Aorta (tissue), 5 donors: ENCODE measurements around the gene CERS1. TPM values are rescaled to one million over a fixed set of nuclear protein-coding genes. Genes with fewer than 3 reads are reported as not detected.
A peak's percentile ranks its signal among the peaks of the same experiment; 100 is the strongest.
"Not testable (repeated sequence)": the region's sequence is repeated elsewhere in the genome, so short reads cannot be mapped to it uniquely, and the experiment has no call there.

Experiments
- ATAC-seq: fragments of 200-7000 bp; cut with Tn5 transposase; one replicate; pipeline ENCODE4 v1.9.1; 2022; ENCODE audit warnings: moderate library complexity; ENCODE audit not compliant: low FRiP score
- DNase-seq, 2 donors: peaks; one replicate each; pipeline ENCODE4 v3.0.0-alpha.2; 2020
- H3K27ac ChIP-seq, 2 donors: one replicate each; pipeline ENCODE4 v1.5.1; 2013; ENCODE audit warnings: low read length in 2 of 2, mild to moderate bottlenecking in 2 of 2, moderate library complexity in 2 of 2, control low read depth in 1 of 2, inconsistent platforms in 1 of 2, low read depth in 1 of 2
- H3K27me3 ChIP-seq, 2 donors: one replicate each; pipeline ENCODE4 v1.6.1; 2013; ENCODE audit warnings: control low read depth in 1 of 2, low read length in 1 of 2, mild to moderate bottlenecking in 1 of 2, moderate library complexity in 1 of 2; ENCODE audit not compliant: insufficient read depth in 2 of 2, control insufficient read depth in 1 of 2
- H3K36me3 ChIP-seq, 2 donors: one replicate each; pipeline ENCODE4 v1.6.1; 2013; ENCODE audit warnings: control low read depth in 1 of 2, low read length in 1 of 2, mild to moderate bottlenecking in 1 of 2; ENCODE audit not compliant: insufficient read depth in 2 of 2, control insufficient read depth in 1 of 2
- H3K4me1 ChIP-seq, 2 donors: one replicate each; pipeline ENCODE4 v1.6.1; 2013; ENCODE audit warnings: low read length in 2 of 2, control low read depth in 1 of 2, mild to moderate bottlenecking in 1 of 2, moderate library complexity in 1 of 2; ENCODE audit not compliant: insufficient read depth in 2 of 2, control insufficient read depth in 1 of 2
- H3K4me3 ChIP-seq, 2 donors: one replicate each; pipeline ENCODE4 v1.5.1; 2013; ENCODE audit warnings: low read length in 2 of 2, control low read depth in 1 of 2, mild to moderate bottlenecking in 1 of 2
- H3K9me3 ChIP-seq: one replicate; pipeline ENCODE4 v1.6.1; 2013; ENCODE audit warnings: mild to moderate bottlenecking, low read length; ENCODE audit not compliant: control insufficient read depth
- WGBS, 2 donors: extraction: QIAGEN DNeasy Blood & Tissue Kit; methylation state at CpG; one replicate each; pipeline ENCODE4 v1.1.7; 2013; 5-methylcytosine and 5-hydroxymethylcytosine counted together
- intact Hi-C, 2 donors: fragments of 100-400 bp; cut with DNase I; formaldehyde crosslinking; loops; one replicate each; pipeline versions ENCODE4 v1.14.2 to v1.15.0; 2022
- polyA plus RNA-seq, 2 donors: library from polyadenylated mRNA; stranded (reverse); fragments of 200-250 nt; gene quantifications; one replicate each; pipeline ENCODE4 v1.2.3, GENCODE V29; 2013
- total RNA-seq, 2 donors: library from RNA; stranded (reverse); fragmentation: NEBNext Ultra II Directional; extraction: Animal tissue kit (Norgen Biotek cat#: 25700); gene quantifications; one replicate each; pipeline ENCODE4 v1.2.1, GENCODE V29; 2021
- donor health status: healthy with polysubstance abuse.
- donor health status: Bipolar disorder and iron deficiency.
- donor health status: DM: no; HTN: no; CAD: no.
- donor health status: DM: no; HTN: no; CAD: no.
- donor health status: DM: yes; HTN: yes; CAD: no.

Gene CERS1
- total and polyA plus RNA-seq, 4 donors: 0.49 to 3.3 (median 0.88) TPM

GRCh38 chr19:18921593-18921992 lies 25.6 kb upstream of the CERS1 start:
- intact Hi-C loops: no loop called here
- H3K27me3 ChIP-seq: no peaks in the 10 kb centered on the region
- no peak overlapping the region for H3K27ac ChIP-seq
- 92 to 93% methylated on average over 12 to 17 of the region's 17 CpGs for WGBS, 2 donors
- peak in 1 of 2 donors; percentile 43 for DNase-seq
- ATAC-seq: no peak
- no peak overlapping the region for H3K4me3 ChIP-seq
- no peaks in the 10 kb centered on the region for H3K9me3 ChIP-seq
- H3K36me3 ChIP-seq: peaks cover 0 to 10% of the 10 kb centered on the region in 2 donors
- no peaks in the 10 kb centered on the region for H3K4me1 ChIP-seq

DNA sequence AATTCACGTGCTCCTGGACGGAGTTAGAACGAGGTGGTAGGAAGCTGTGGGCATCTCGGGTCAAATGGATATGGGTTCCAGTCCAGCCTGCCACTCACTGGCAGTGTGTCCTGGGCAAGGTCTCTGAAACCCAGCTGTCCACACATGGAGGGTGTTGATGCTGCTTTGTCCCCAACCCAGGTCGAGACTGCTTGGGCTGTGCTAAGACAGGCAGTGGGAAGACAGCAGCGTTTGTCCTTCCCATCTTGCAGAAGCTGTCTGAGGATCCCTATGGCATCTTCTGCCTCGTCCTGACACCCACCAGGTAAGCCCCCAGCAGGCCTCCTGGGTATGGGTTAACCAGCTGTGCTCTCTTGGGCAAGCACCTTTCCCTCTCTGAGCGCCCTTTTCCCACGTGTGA lies 24.4 kb upstream of the CERS1 start:
- H3K36me3 ChIP-seq: peaks cover 0 to 10% of the 10 kb centered on the region in 2 donors
- no peaks in the 10 kb centered on the region for H3K27me3 ChIP-seq
- no peaks in the 10 kb centered on the region for H3K9me3 ChIP-seq
- intact Hi-C loops: no loop called here
- 56 to 57% methylated on average over 9 of the region's 9 CpGs for WGBS, 2 donors
- H3K4me1 ChIP-seq: no peaks in the 10 kb centered on the region
- ATAC-seq (no peak), DNase-seq (peak in 1 of 2 donors; percentile 37)
- peak overlapping the region in 1 of 2 donors; percentile 84 for H3K4me3 ChIP-seq
- no peak overlapping the region for H3K27ac ChIP-seq

DNA sequence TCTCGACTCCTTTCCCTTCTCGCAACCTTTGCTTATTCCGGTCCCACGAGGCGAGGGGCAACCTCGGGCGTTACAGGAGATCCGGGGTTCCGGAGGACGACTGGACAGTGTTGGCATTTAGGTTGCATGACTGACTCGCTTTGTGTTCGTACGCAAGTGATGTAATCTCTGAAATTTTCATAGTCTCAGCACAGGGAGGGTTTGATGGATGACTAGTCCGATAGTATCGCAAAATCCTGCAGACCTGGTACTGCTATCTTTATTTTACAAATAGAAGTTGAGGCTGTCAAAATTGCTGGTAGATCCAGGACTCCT lies 23.9 kb upstream of the CERS1 start:
- 1% methylated on average over 15 of the region's 15 CpGs for WGBS, 2 donors
- H3K4me1 ChIP-seq: no peaks in the 10 kb centered on the region
- no peaks in the 10 kb centered on the region for H3K9me3 ChIP-seq
- H3K27ac ChIP-seq: no peak overlapping the region
- no peak for DNase-seq
- intact Hi-C loops: loop anchor here in 1 of 2 donors (1.0 kb wide), 2 partner anchors 66 to 349 kb away; partner anchors contain the start of gene UBA52
- H3K4me3 ChIP-seq: peak overlapping the region; percentile 30 to 84
- H3K27me3 ChIP-seq: no peaks in the 10 kb centered on the region
- H3K36me3 ChIP-seq: peaks cover 0 to 10% of the 10 kb centered on the region in 2 donors
- ATAC-seq: no peak

DNA sequence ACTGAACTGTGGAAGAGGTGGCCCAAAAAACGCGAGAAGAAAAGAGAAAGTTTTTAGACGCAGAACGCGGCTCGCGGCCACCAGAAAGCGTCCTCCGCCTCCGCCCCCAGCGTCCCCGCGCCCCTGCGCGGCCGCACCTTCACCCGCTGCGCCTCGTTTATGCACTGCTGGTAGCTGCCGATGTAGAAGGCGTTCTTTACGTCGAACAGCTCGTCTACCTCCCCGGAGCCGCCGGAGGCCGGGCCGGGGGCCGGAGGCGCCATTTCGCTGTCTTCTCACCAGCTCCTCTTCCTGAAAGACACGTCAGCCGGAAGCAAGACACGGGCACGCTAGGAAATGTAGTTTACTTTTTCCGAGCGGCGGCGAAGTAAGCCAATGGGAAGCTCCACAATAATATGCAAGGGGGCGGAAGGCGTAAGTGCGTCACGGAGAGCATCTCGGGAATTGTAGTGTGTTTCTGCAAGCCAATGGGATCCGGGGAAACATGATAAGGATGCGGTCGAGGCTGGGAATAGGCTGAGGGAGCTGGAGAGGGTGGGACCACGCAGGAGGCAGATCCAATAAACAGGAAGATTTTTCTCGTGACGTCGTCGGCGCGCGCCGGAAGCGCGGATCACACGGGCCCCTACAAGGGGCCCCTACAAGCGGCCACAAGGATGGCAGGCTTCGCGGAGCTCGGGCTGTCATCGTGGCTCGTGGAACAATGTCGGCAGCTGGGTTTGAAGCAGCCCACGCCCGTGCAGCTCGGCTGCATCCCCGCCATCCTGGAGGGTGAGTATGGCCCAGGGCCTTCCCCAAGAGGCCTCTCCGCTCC lies 23.3 kb upstream of the CERS1 start, which contains the start of the genes COPE and DDX49:
TSS of gene COPE (minus strand) at position 302 of the 814 bp plus-strand sequence. CDS start at position 263, 39 bp downstream.
TSS of gene DDX49 (plus strand) at position 630 of the 814 bp plus-strand sequence. CDS start at position 657, 27 bp downstream.
- Histone ChIP-seq H3K27ac (peak within 1 kb of the TSS; percentile 15 to 53), H3K4me3 (peak within 1 kb of the TSS; percentile 35 to 91), H3K4me1 (no peaks in the 10 kb centered on the region), H3K36me3 (peaks cover 0 to 5% of the 10 kb centered on the region in 2 donors), H3K9me3 (no peaks in the 10 kb centered on the region), H3K27me3 (no peaks in the 10 kb centered on the region)
- 0% methylated on average over 72 of the region's 72 CpGs for WGBS, 2 donors
- ATAC-seq: peak; percentile 98
- intact Hi-C loops: loop anchor here in 1 of 2 donors (1.0 kb wide), 2 partner anchors 67 to 348 kb away; partner anchors contain the start of gene UBA52
- peak; percentile 99 for DNase-seq

DNA sequence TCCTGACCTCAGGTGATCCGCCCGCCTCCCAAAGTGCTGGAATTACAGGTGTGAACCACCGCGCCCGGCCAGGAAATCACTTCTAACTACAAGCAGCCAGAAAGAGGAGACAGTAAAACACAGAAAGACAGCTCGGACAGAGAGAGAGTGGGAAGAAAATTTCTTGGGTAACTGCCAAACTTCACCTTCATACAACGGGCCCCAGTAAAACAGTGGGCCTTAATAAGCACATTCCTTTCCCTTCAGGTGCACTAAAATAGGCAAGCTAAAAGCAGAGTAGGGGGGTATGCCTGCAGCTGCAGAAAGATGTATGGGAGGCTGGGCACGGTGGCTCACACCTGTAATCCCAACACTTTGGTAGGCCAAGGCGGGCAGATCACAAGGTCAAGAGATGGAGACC lies 21.6 kb upstream of the CERS1 start:
- H3K9me3 ChIP-seq, H3K36me3 ChIP-seq, H3K4me3 ChIP-seq, intact Hi-C loops, ATAC-seq, H3K4me1 ChIP-seq, H3K27ac ChIP-seq, H3K27me3 ChIP-seq: not testable (repeated sequence)
- DNase-seq: peak in 1 of 2 donors; percentile 63
- WGBS, 2 donors: 84 to 88% methylated on average over 9 of the region's 9 CpGs

- Histone ChIP-seq H3K27ac (no peak overlapping the region), H3K4me1 (no peaks in the 10 kb centered on the region), H3K36me3 (no peaks in the 10 kb centered on the region)
Measured at GRCh38 chr19:18915639-18916038, 19.7 kb upstream of the CERS1 start.

GRCh38 chr19:18913466-18913865 lies 17.5 kb upstream of the CERS1 start:
- WGBS, 2 donors: 89 to 95% methylated on average over 5 of the region's 5 CpGs
- intact Hi-C loops: no loop called here
- H3K36me3 ChIP-seq: no peaks in the 10 kb centered on the region
- DNase-seq (no peak), ATAC-seq (no peak)
- no peaks in the 10 kb centered on the region for H3K9me3 ChIP-seq
- H3K27ac ChIP-seq: no peak overlapping the region
- H3K4me3 ChIP-seq: no peak overlapping the region
- no peaks in the 10 kb centered on the region for H3K4me1 ChIP-seq
- no peaks in the 10 kb centered on the region for H3K27me3 ChIP-seq

More at GRCh38 chr19:18915639-18916038, 19.7 kb upstream of the CERS1 start:
- ATAC-seq: no peak
- no peak for DNase-seq
- intact Hi-C loops: no loop called here
- WGBS, 2 donors: 47 to 50% methylated on average over 5 of the region's 5 CpGs
- H3K27me3 ChIP-seq: no peaks in the 10 kb centered on the region
- no peaks in the 10 kb centered on the region for H3K9me3 ChIP-seq
- H3K4me3 ChIP-seq: no peak overlapping the region

DNA sequence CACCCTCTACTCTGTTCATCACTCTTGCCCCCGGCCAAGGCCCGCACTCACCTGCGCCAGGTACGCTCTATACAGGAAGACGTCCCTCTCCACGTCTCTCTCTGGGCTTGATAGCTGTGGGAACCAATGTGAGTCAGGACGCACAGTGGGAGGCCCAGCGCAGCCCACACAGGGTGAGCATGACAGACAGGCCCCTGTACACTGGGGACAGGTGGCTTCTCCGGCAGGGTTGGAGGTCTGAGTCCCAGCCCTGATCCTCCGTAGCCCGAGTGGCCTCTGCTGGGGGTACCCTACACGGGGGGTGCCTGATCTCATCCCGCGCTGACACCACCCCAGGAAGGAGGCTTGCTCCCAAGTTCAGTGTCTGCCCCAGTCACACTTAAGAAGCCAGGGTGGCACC lies 17.0 kb upstream of the CERS1 start:
- H3K4me1 ChIP-seq: no peaks in the 10 kb centered on the region
- H3K27ac ChIP-seq: no peak overlapping the region
- no peak for ATAC-seq
- no peak overlapping the region for H3K4me3 ChIP-seq
- H3K9me3 ChIP-seq: no peaks in the 10 kb centered on the region
- intact Hi-C loops: no loop called here
- no peak for DNase-seq
- H3K27me3 ChIP-seq: no peaks in the 10 kb centered on the region
- no peaks in the 10 kb centered on the region for H3K36me3 ChIP-seq
- WGBS, 2 donors: 95% methylated on average over 14 of the region's 14 CpGs
